T-cell (primary cell): ENCODE results near the gene PRIMA1. TPM values are rescaled to one million over a fixed set of nuclear protein-coding genes. Genes with fewer than 3 reads are reported as not detected.
"Not testable (repeated sequence)": the region's sequence is repeated elsewhere in the genome, so short reads cannot be mapped to it uniquely, and the experiment has no call there.

Experiments
- ATAC-seq, 4 experiments: fragments of 200-7000 bp in 3 of 4; fragments of 150-1000 bp in 1 of 4; cut with Tn5 transposase; replicated peaks in 1 of 4; 1 replicate in 3 of 4; 2 replicates in 1 of 4; pipeline ENCODE4 v1.10.0; 2021; ENCODE audit warnings: moderate library complexity in 3 of 4, mild to moderate bottlenecking in 2 of 4, moderate number of reproducible peaks in 1 of 4
- CTCF ChIA-PET, 2 donors: fragments of 300-600 bp; sonication (Branson Sonifier 250); formaldehyde crosslinking; loops; one replicate each; lab custom pipeline; 2022; ENCODE audit warnings: antibody characterized with exemption in 2 of 2; lab: Charles Lee
- POLR2A ChIA-PET, 2 donors: fragments of 300-600 bp; sonication (Branson Sonifier 250); formaldehyde crosslinking; loops; one replicate each; lab custom pipeline; 2022; ENCODE audit warnings: antibody characterized with exemption in 2 of 2; lab: Charles Lee
- DNase-seq, 35 experiments: peaks; one replicate each; pipeline versions ENCODE4 v3.0.0 to v3.0.0-alpha.2; 2013 to 2023
- H3K27ac ChIP-seq: one replicate; pipeline ENCODE4 v1.5.1; 2013; ENCODE audit warnings: low read length
- H3K27me3 ChIP-seq, 2 experiments: replicated peaks in 1 of 2; 1 replicate in 1 of 2; 2 replicates in 1 of 2; pipeline versions ENCODE4 v1.6.1 to v1.7.0; 2013; ENCODE audit warnings: low read length in 1 of 2, mixed read lengths in 1 of 2; ENCODE audit not compliant: control insufficient read depth in 2 of 2, insufficient read depth in 2 of 2; ENCODE audit errors: extremely low read depth in 1 of 2
- H3K36me3 ChIP-seq, 2 donors: 1 replicate in 1 of 2; 2 replicates in 1 of 2; pipeline versions ENCODE4 v1.6.1 to v1.7.0; 2013; ENCODE audit warnings: low read length in 1 of 2; ENCODE audit not compliant: control insufficient read depth in 2 of 2, insufficient read depth in 1 of 2; ENCODE audit errors: extremely low read depth in 1 of 2
- H3K4me1 ChIP-seq, 2 experiments: 1 replicate in 1 of 2; 2 replicates in 1 of 2; pipeline versions ENCODE4 v1.6.1 to v1.7.0; 2013; ENCODE audit warnings: low read length in 2 of 2, mixed read lengths in 1 of 2; ENCODE audit not compliant: insufficient read depth in 2 of 2, control insufficient read depth in 1 of 2; ENCODE audit errors: extremely low read depth in 1 of 2
- H3K4me3 ChIP-seq, 2 donors: 1 replicate in 1 of 2; 2 replicates in 1 of 2; pipeline versions ENCODE4 v1.5.1 to v1.7.0; 2013; ENCODE audit warnings: mild to moderate bottlenecking in 2 of 2, low read length in 1 of 2, moderate library complexity in 1 of 2; ENCODE audit not compliant: control insufficient read depth in 1 of 2; ENCODE audit errors: extremely low read depth in 1 of 2
- H3K9me3 ChIP-seq: 2 replicates; pipeline ENCODE4 v1.7.0; 2013
- H3K27ac Mint-ChIP-seq, 2 donors: one replicate each; pipeline ENCODE4 v1.8.0; 2020 to 2021; ENCODE audit warnings: mild to moderate bottlenecking in 2 of 2, mixed read lengths in 2 of 2
- H3K27me3 Mint-ChIP-seq, 2 donors: one replicate each; pipeline ENCODE4 v1.8.0; 2021 to 2022; ENCODE audit warnings: mixed read lengths in 2 of 2
- H3K36me3 Mint-ChIP-seq: one replicate; pipeline ENCODE4 v1.8.0; 2021; ENCODE audit warnings: mixed read lengths
- H3K4me1 Mint-ChIP-seq, 3 donors: one replicate each; pipeline ENCODE4 v1.8.0; 2020 to 2022; ENCODE audit warnings: mixed read lengths in 3 of 3, mild to moderate bottlenecking in 1 of 3
- H3K4me3 Mint-ChIP-seq, 3 donors: one replicate each; pipeline ENCODE4 v1.8.0; 2020 to 2022; ENCODE audit warnings: mild to moderate bottlenecking in 3 of 3, mixed read lengths in 3 of 3, moderate library complexity in 3 of 3
- H3K9me3 Mint-ChIP-seq, 3 donors: one replicate each; pipeline ENCODE4 v1.8.0; 2020 to 2022; ENCODE audit warnings: mixed read lengths in 3 of 3
- WGBS: methylation state at CpG from one replicate; pipeline ENCODE4 v1.1.5; 2013; ENCODE audit warnings: missing lambda C conversion rate; ENCODE audit not compliant: insufficient coverage; 5-methylcytosine and 5-hydroxymethylcytosine counted together
- total RNA-seq, 35 experiments: library from RNA in 6 of 35; stranded (reverse) in 6 of 35; fragments of 120-200 nt in 1 of 35; gene quantifications; one replicate each; pipeline versions ENCODE4 v1.2.1 to v1.2.4 and lab custom pipeline; 2013 to 2026

The PRIMA1 gene
- total RNA-seq, 5 donors from 2014 or later (not counting 1 experiment from before 2014, with no cell fraction given) = not detected

DNA sequence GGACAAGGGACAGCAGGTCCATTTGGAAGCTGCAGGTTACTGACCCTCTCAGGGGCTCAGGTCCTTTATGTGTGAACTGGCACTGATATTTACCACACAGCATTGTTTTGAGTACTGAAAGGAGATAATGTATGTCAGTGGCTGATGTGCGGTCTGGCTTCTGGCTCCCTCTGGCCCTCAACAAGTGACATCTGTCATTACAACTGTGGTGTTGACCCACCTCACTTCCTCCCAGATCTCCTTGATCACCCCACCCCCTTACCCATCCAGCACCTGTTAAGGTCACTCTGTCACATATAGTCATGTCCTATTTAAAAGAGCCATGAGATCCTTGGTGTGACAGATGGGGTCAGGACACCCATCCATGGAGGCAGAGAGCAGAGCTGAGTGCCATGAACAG, 22.7 kb upstream of the PRIMA1 start:
- CTCF ChIA-PET = no interaction called here
- Histone ChIP-seq H3K27me3 (peaks cover 0 to 6% of the 10 kb centered on the region in 2 experiments), H3K4me3 (no peak overlapping the region), H3K9me3 (peaks cover 2% of the 10 kb centered on the region), H3K36me3 (no peaks in the 10 kb centered on the region), H3K27ac (no peak overlapping the region), H3K4me1 (peaks cover 0 to 2% of the 10 kb centered on the region in 2 experiments)
- Mint-ChIP-seq H3K4me1 (no peaks in the 10 kb centered on the region), H3K9me3 (peaks cover 8 to 26% (median 16%) of the 10 kb centered on the region in 3 donors), H3K27me3 (peaks cover 2 to 11% of the 10 kb centered on the region in 2 donors), H3K4me3 (no peak overlapping the region), H3K27ac (no peak overlapping the region), H3K36me3 (no peaks in the 10 kb centered on the region)
- POLR2A ChIA-PET = no interaction called here
- ATAC-seq (no peak), DNase-seq (no peak)
- WGBS = no CpG with 5 or more reads among the region's 1 CpG

- POLR2A ChIA-PET, H3K9me3 ChIP-seq, H3K36me3 ChIP-seq, H3K4me1 Mint-ChIP-seq, H3K27me3 ChIP-seq, ATAC-seq, DNase-seq, H3K4me3 ChIP-seq, H3K36me3 Mint-ChIP-seq, H3K4me1 ChIP-seq, H3K27ac Mint-ChIP-seq, CTCF ChIA-PET, H3K27ac ChIP-seq, H3K4me3 Mint-ChIP-seq: not testable (repeated sequence)
- 0% methylated on average over 1 of the region's 6 CpGs for WGBS
- Mint-ChIP-seq H3K27me3 (peaks cover 2 to 14% of the 10 kb centered on the region in 2 donors), H3K9me3 (peaks cover 3 to 13% (median 7%) of the 10 kb centered on the region in 3 donors)
Observed at GRCh38 chr14:93809491-93810420, 21.5 kb upstream of the PRIMA1 start.

DNA sequence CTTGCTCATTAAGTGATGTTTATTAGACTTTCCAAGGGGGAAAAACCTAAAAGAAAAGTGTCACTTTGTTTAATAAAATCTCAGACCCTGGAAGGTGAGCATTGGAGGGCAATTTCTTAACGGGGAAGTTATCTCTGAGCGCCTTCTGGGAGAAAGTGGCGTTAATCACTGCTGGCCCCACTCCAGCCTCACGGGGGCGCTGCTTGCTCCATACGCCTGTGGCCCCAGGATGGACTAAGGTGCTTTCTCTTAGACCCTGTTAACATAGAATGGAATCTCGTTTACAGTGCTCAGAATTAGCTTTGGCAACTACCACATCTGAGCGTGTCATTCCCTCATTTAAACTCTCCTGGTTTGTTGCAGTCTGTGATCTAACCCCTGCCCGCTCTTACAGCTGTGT, 16.4 kb upstream of the PRIMA1 start:
- peaks cover 5 to 21% of the 10 kb centered on the region in 2 donors for H3K27me3 Mint-ChIP-seq
- H3K4me1 ChIP-seq = peaks cover 0 to 2% of the 10 kb centered on the region in 2 experiments
- no peak overlapping the region for H3K27ac Mint-ChIP-seq
- H3K4me1 Mint-ChIP-seq = no peaks in the 10 kb centered on the region
- peaks cover 0 to 3% (median 0%) of the 10 kb centered on the region in 3 donors for H3K9me3 Mint-ChIP-seq
- no peaks in the 10 kb centered on the region for H3K36me3 Mint-ChIP-seq
- H3K27me3 ChIP-seq = peaks cover 0 to 12% of the 10 kb centered on the region in 2 experiments
- DNase-seq (no peak), ATAC-seq (no peak)
- ChIA-PET CTCF (no interaction called here), POLR2A (no interaction called here)
- H3K4me3 Mint-ChIP-seq = no peak overlapping the region
- 63% methylated on average over 8 of the region's 9 CpGs for WGBS
- H3K4me3 ChIP-seq = no peak overlapping the region
- no peaks in the 10 kb centered on the region for H3K9me3 ChIP-seq
- H3K27ac ChIP-seq = no peak overlapping the region
- H3K36me3 ChIP-seq = no peaks in the 10 kb centered on the region

DNA sequence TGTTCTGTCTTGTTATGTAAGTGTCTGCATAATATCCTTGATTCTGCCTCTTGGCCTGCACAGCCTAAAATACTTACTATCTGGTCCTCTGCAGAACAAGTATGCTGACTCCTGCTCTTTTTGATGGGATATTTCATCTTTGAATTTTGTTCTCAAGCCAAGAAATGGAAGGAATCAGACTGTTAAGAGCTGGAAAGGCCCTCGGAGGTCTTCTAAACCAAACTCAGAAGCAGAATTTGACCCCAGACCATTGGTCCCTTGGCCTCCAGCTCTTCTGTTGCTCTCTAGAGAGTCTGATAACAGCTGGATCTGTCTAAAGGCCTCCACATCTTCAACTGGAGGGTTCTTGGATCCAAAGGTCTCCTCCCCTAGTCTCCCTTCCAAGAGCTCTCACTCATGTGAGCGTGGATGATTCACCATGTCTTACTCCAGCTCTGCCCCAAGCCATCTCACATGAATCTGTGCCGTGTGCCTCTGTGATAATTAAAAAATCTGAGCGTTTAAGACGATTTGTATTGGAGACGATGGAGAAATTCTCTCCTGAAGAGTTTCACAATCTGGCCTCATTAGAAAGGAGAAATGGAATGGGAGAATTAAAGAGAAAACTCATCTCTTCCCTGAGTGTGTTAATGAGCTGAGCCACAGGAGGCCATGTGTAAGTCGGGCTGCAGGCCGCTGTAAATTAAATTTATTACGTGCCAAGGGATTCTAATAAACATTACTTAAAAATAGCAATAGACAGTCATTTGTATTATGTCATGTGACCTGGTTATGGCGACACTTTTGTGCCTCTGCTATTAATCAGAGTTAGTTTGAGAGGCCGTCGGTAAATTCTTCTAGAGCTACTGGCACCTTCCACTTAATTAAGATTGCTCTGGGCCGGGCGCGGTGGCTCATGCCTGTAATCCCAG, 15.4 kb upstream of the PRIMA1 start:
- POLR2A ChIA-PET = no interaction called here

GRCh38 chr14:93799989-93800921, 12.0 kb upstream of the PRIMA1 start:
- H3K4me3 ChIP-seq = no peak overlapping the region
- POLR2A ChIA-PET = no interaction called here
- H3K27ac ChIP-seq = no peak overlapping the region
- DNase-seq (no peak), ATAC-seq (no peak)
- Mint-ChIP-seq H3K27me3 (peaks cover 6 to 24% of the 10 kb centered on the region in 2 donors), H3K9me3 (no peaks in the 10 kb centered on the region), H3K36me3 (no peaks in the 10 kb centered on the region), H3K4me1 (no peaks in the 10 kb centered on the region), H3K27ac (no peak overlapping the region), H3K4me3 (no peak overlapping the region)
- no peaks in the 10 kb centered on the region for H3K4me1 ChIP-seq
- peaks cover 0 to 9% of the 10 kb centered on the region in 2 experiments for H3K27me3 ChIP-seq
- WGBS = 88% methylated on average over 7 of the region's 8 CpGs
- no peaks in the 10 kb centered on the region for H3K36me3 ChIP-seq
- CTCF ChIA-PET = no interaction called here
- no peaks in the 10 kb centered on the region for H3K9me3 ChIP-seq

More for the DNA sequence above, 15.4 kb upstream of the PRIMA1 start:
- CTCF ChIA-PET = no interaction called here
- Histone ChIP-seq H3K27me3 (peaks cover 0 to 15% of the 10 kb centered on the region in 2 experiments), H3K4me3 (no peak overlapping the region), H3K4me1 (no peaks in the 10 kb centered on the region), H3K27ac (no peak overlapping the region), H3K36me3 (no peaks in the 10 kb centered on the region), H3K9me3 (no peaks in the 10 kb centered on the region)
- DNase-seq = no peak
- ATAC-seq = no peak
- no CpG with 5 or more reads among the region's 15 CpGs for WGBS
- no peaks in the 10 kb centered on the region for H3K36me3 Mint-ChIP-seq
- H3K27ac Mint-ChIP-seq = no peak overlapping the region
- H3K4me1 Mint-ChIP-seq = no peaks in the 10 kb centered on the region
- H3K9me3 Mint-ChIP-seq = no peaks in the 10 kb centered on the region
- H3K4me3 Mint-ChIP-seq = no peak overlapping the region
- peaks cover 6 to 26% of the 10 kb centered on the region in 2 donors for H3K27me3 Mint-ChIP-seq
